Vagina (tissue), 2 donors: ENCODE measurements around the gene NME4. TPM values are rescaled to one million over a fixed set of nuclear protein-coding genes. Genes with fewer than 3 reads are reported as not detected.

ENCODE experiments used
- DNase-seq, 2 donors: peaks; one replicate each; pipeline ENCODE4 v3.0.0-alpha.2; 2017; ENCODE audit errors: extremely low spot score in 2 of 2
- H3K27ac ChIP-seq: fragments of 200-600 bp; sonication (generic); one replicate; pipeline ENCODE4 v1.5.1; 2019
- H3K27me3 ChIP-seq: fragments of 200-600 bp; sonication (generic); one replicate; pipeline ENCODE4 v1.5.1; 2019
- H3K36me3 ChIP-seq, 2 donors: fragments of 200-600 bp; sonication (generic); one replicate each; pipeline ENCODE4 v1.5.1; 2017 to 2019
- H3K4me1 ChIP-seq: fragments of 200-600 bp; sonication (generic); one replicate; pipeline ENCODE4 v1.5.1; 2019
- H3K4me3 ChIP-seq, 2 donors: fragments of 200-600 bp; sonication (generic); 1 replicate in 1 of 2; 2 replicates in 1 of 2; pipeline ENCODE4 v1.5.1; 2016 to 2019
- H3K9me3 ChIP-seq: fragments of 200-600 bp; sonication (generic); one replicate; pipeline ENCODE4 v1.5.1; 2019
- CTCF ChIP-seq, 3 experiments: fragments of 450-650 bp in 2 of 3; fragments of 200-600 bp in 1 of 3; sonication (generic) in 1 of 3; IDR thresholded peaks; one replicate each; pipeline ENCODE4 v1.5.1; 2017 to 2019; ENCODE audit warnings: antibody characterized with exemption in 3 of 3, mild to moderate bottlenecking in 2 of 3, moderate library complexity in 2 of 3
- POLR2A ChIP-seq, 2 donors: fragments of 450-650 bp; IDR thresholded peaks; one replicate each; pipeline ENCODE4 v1.6.1; 2017; ENCODE audit warnings: antibody characterized with exemption in 2 of 2, mild to moderate bottlenecking in 2 of 2, moderate library complexity in 2 of 2
- POLR2AphosphoS5 ChIP-seq, 2 donors: sonication (generic); formaldehyde crosslinking; IDR thresholded peaks; one replicate each; pipeline ENCODE4 v1.9.0; 2017; ENCODE audit warnings: antibody characterized with exemption in 2 of 2, mild to moderate bottlenecking in 2 of 2, low read depth in 1 of 2; ENCODE audit not compliant: insufficient read depth in 1 of 2
- intact Hi-C: fragments of 100-400 bp; cut with DNase I; formaldehyde crosslinking; loops from one replicate; pipeline ENCODE4 v1.15.1; 2023
- total RNA-seq: library from RNA; depleted of rRNA; stranded (reverse); fragments of >200 nt; gene quantifications from one replicate; pipeline ENCODE4 v1.2.3, GENCODE V29; 2016

NME4 gene
- total RNA-seq, 1 donor from 2014 or later: 88.6 TPM

GRCh38 chr16:425740-426114, 28.7 kb downstream of the NME4 start:
- H3K36me3 ChIP-seq: no peaks in the 10 kb centered on the region
- H3K27me3 ChIP-seq: no peaks in the 10 kb centered on the region
- H3K4me1 ChIP-seq: peaks cover 47% of the 10 kb centered on the region
- H3K4me3 ChIP-seq: peak overlapping the region; percentile 41 to 58
- no peaks in the 10 kb centered on the region for H3K9me3 ChIP-seq
- peak overlapping the region; percentile 90 for H3K27ac ChIP-seq
- TF ChIP-seq POLR2AphosphoS5 (IDR thresholded peaks at IDR 0.05; ENCODE audit: insufficient read depth in 1 of 2, low read depth in 1 of 2): no peak
- no peak for TF ChIP-seq POLR2A (IDR thresholded peaks at IDR 0.05)
- no peak for TF ChIP-seq CTCF (IDR thresholded peaks at IDR 0.05)
- intact Hi-C loops: no loop called here
- DNase-seq: no peak

GRCh38 chr16:426115-426905, 29.3 kb downstream of the NME4 start:
- peaks cover 47% of the 10 kb centered on the region for H3K4me1 ChIP-seq
- H3K27me3 ChIP-seq: no peaks in the 10 kb centered on the region
- H3K27ac ChIP-seq: peak overlapping the region; percentile 16
- no peak for DNase-seq
- H3K9me3 ChIP-seq: no peaks in the 10 kb centered on the region
- intact Hi-C loops: no loop called here
- H3K36me3 ChIP-seq: no peaks in the 10 kb centered on the region
- no peak for TF ChIP-seq POLR2A (IDR thresholded peaks at IDR 0.05)
- TF ChIP-seq POLR2AphosphoS5 (IDR thresholded peaks at IDR 0.05; ENCODE audit: insufficient read depth in 1 of 2, low read depth in 1 of 2): no peak
- TF ChIP-seq CTCF (IDR thresholded peaks at IDR 0.05): no peak
- peak overlapping the region; percentile 41 to 58 for H3K4me3 ChIP-seq

GRCh38 chr16:426906-427249, 29.9 kb downstream of the NME4 start:
- H3K36me3 ChIP-seq: no peaks in the 10 kb centered on the region
- intact Hi-C loops: no loop called here
- peaks cover 47% of the 10 kb centered on the region for H3K4me1 ChIP-seq
- no peaks in the 10 kb centered on the region for H3K27me3 ChIP-seq
- H3K9me3 ChIP-seq: no peaks in the 10 kb centered on the region
- H3K27ac ChIP-seq: peak overlapping the region; percentile 16
- DNase-seq: no peak
- TF ChIP-seq POLR2AphosphoS5 (IDR thresholded peaks at IDR 0.05; ENCODE audit: insufficient read depth in 1 of 2, low read depth in 1 of 2): no peak
- no peak for TF ChIP-seq CTCF (IDR thresholded peaks at IDR 0.05)
- TF ChIP-seq POLR2A (IDR thresholded peaks at IDR 0.05): no peak
- peak overlapping the region; percentile 41 to 58 for H3K4me3 ChIP-seq

GRCh38 chr16:427250-427649, 30.3 kb downstream of the NME4 start:
- Histone ChIP-seq H3K27ac (no peak overlapping the region), H3K4me3 (peak overlapping the region; percentile 41 to 58), H3K9me3 (no peaks in the 10 kb centered on the region), H3K27me3 (no peaks in the 10 kb centered on the region), H3K4me1 (peaks cover 47% of the 10 kb centered on the region), H3K36me3 (no peaks in the 10 kb centered on the region)
- DNase-seq: no peak
- intact Hi-C loops: no loop called here
- TF ChIP-seq POLR2A (IDR thresholded peaks at IDR 0.05) (no peak), CTCF (IDR thresholded peaks at IDR 0.05) (no peak)

GRCh38 chr16:430904-431303, 33.9 kb downstream of the NME4 start:
- Histone ChIP-seq H3K4me1 (peaks cover 32% of the 10 kb centered on the region), H3K36me3 (no peaks in the 10 kb centered on the region), H3K27ac (no peak overlapping the region), H3K9me3 (no peaks in the 10 kb centered on the region), H3K4me3 (no peak overlapping the region), H3K27me3 (no peaks in the 10 kb centered on the region)
- DNase-seq: no peak
- intact Hi-C loops: no loop called here
- TF ChIP-seq POLR2A (IDR thresholded peaks at IDR 0.05) (no peak), POLR2AphosphoS5 (IDR thresholded peaks at IDR 0.05; ENCODE audit: insufficient read depth in 1 of 2, low read depth in 1 of 2) (no peak), CTCF (IDR thresholded peaks at IDR 0.05) (no peak)
